Hepatic stellate cell (primary cell): Measurements from ENCODE around the gene CEBPB.

Experiments used
- DNase-seq: peaks from one replicate; pipeline ENCODE4 v3.0.0; 2011; ENCODE audit warnings: low spot score

Gene CEBPB

GRCh38 chr20:50230184-50230583 is 39.6 kb downstream of the CEBPB start:
- DNase-seq, result no peak

- no peak for DNase-seq
These were observed 40.4 kb downstream of the CEBPB start for GRCh38 chr20:50230871-50231560.

GRCh38 chr20:50231854-50232253 is 41.2 kb downstream of the CEBPB start:
- DNase-seq, result no peak

GRCh38 chr20:50232651-50233324 is 42.2 kb downstream of the CEBPB start:
- DNase-seq, result no peak

- no peak for DNase-seq
These were observed 42.9 kb downstream of the CEBPB start for GRCh38 chr20:50233325-50234212.

- DNase-seq, result no peak
These were observed 43.7 kb downstream of the CEBPB start for GRCh38 chr20:50234288-50234687.

- no peak for DNase-seq
These were observed 46.7 kb downstream of the CEBPB start for GRCh38 chr20:50237349-50237748.

- no peak for DNase-seq
These were observed 47.6 kb downstream of the CEBPB start for GRCh38 chr20:50238081-50238800.

GRCh38 chr20:50240092-50240491 is 49.5 kb downstream of the CEBPB start:
- no peak for DNase-seq

- no peak for DNase-seq
These were observed 51.5 kb downstream of the CEBPB start for GRCh38 chr20:50242178-50242514.
